Measurements from ENCODE around the gene UBE2G1.

The UBE2G1 gene

DNA sequence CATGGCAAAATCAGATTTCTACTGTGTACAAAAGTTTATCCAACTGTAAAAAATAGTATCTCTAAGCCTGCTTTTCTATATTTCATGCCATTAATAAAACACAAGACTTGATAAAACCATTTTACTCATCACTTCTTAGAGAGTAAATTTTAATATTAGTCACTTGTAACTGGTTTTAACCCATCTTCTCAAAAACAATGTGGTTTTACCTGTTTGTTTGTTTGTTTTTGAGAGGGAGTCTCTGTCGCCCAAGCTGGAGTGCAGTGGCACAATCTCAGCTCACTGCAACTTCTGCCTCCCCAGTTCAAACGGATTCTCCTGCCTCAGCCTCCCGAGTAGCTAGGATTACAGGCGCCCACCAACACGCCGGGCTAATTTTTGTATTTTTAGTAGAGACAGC lies 32.1 kb downstream of the UBE2G1 start:
- no peak overlapping the region for H3K4me3 ChIP-seq (ENCODE audit: low read length)
- DNase-seq (ENCODE audit: low read depth), result peak; percentile 44
- TF ChIP-seq, protein P1, sequence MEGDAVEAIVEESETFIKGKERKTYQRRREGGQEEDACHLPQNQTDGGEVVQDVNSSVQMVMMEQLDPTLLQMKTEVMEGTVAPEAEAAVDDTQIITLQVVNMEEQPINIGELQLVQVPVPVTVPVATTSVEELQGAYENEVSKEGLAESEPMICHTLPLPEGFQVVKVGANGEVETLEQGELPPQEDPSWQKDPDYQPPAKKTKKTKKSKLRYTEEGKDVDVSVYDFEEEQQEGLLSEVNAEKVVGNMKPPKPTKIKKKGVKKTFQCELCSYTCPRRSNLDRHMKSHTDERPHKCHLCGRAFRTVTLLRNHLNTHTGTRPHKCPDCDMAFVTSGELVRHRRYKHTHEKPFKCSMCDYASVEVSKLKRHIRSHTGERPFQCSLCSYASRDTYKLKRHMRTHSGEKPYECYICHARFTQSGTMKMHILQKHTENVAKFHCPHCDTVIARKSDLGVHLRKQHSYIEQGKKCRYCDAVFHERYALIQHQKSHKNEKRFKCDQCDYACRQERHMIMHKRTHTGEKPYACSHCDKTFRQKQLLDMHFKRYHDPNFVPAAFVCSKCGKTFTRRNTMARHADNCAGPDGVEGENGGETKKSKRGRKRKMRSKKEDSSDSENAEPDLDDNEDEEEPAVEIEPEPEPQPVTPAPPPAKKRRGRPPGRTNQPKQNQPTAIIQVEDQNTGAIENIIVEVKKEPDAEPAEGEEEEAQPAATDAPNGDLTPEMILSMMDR (IDR thresholded peaks at IDR 0.05; ENCODE audit: insufficient read depth, low read depth, low read length, missing control alignments), result no peak

DNA sequence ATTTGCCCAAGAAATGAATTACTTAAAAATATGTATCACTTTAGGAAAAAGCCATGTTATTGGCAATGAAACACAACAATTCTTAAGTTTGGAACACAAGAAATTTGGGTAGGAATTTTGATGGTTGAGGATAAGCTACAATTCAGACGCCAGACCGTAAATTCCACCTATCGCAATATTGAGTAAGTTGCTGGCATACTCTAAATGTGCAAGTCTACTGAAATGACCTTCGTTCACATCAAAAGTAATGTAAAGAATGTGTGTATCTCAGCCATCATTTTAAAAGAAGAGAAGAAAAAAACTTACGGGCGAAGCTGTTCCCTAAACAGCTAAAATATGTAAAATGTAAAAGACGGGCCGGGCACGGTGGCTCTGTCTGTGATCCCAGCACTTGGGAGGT lies 33.4 kb downstream of the UBE2G1 start:
- no peak overlapping the region for H3K4me3 ChIP-seq (ENCODE audit: low read length)
- TF ChIP-seq, protein P1 (IDR thresholded peaks at IDR 0.05; ENCODE audit: insufficient read depth, low read depth, low read length, missing control alignments), result no peak

DNA sequence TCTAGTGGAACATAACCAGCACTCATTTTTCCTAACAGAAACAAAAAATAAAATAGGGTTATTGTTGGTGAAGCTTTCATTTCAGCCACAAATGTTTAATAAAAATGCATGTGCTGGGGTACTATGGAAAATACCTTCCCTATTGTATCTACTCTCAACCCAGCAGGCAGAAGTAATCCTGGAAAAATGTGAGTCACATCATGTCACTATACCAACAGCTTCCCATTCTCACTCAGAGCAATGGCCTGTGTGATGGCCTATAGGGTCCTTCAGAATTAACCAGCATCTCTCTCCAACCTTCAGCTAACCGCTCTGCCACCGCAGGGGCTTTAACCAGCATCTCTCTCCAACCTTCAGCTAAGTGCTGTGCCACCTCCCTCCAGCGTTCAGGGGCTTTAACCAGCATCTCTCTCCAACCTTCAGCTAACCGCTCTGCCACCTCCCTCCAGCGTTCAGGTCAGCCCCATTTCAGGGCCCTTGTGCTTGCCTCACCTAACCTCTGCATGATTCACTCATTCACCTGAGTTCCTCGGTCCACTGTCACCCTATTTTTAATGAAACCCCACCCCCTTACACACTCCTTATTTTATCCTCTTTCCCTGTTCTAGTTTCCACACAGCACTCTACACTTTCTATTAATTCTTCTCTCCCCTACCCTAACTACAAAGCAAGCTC lies 34.0 kb downstream of the UBE2G1 start:
- TF ChIP-seq, protein P1 (IDR thresholded peaks at IDR 0.05; ENCODE audit: insufficient read depth, low read depth, low read length, missing control alignments), result no peak
- no peak overlapping the region for H3K4me3 ChIP-seq (ENCODE audit: low read length)
- DNase-seq (ENCODE audit: low read depth), result peak; percentile 65

More for the DNA sequence above, 33.4 kb downstream of the UBE2G1 start:
- no peak for DNase-seq (ENCODE audit: low read depth)

DNA sequence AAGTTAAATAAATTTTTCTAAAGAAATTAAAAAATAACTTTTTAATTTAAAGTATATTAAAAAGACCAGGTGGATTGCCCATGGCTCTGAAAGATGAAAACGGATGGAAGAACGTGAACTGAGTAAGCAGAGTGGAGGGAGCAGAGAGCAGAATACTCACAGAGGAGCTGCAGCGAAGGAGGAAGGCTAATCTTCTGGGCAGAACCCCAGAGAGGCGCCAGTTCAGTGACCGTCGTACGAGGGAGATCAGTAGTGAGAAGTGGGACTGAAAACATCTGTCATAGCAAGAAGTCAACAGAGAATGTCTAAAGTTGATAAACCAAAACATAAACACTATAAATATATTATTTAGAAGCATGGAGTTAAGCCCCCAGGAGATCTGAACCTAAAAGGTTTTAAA lies 34.9 kb downstream of the UBE2G1 start:
- no peak for DNase-seq (ENCODE audit: low read depth)
- H3K4me3 ChIP-seq (ENCODE audit: low read length), result no peak overlapping the region
- TF ChIP-seq, protein P1 (IDR thresholded peaks at IDR 0.05; ENCODE audit: insufficient read depth, low read depth, low read length, missing control alignments), result no peak

- H3K4me3 ChIP-seq (ENCODE audit: low read length), result no peak overlapping the region
- TF ChIP-seq, protein P1 (IDR thresholded peaks at IDR 0.05; ENCODE audit: insufficient read depth, low read depth, low read length, missing control alignments), result no peak
- peak; percentile 98 for DNase-seq (ENCODE audit: low read depth)
Measured at GRCh38 chr17:4329838-4330237, 36.6 kb downstream of the UBE2G1 start.

DNA sequence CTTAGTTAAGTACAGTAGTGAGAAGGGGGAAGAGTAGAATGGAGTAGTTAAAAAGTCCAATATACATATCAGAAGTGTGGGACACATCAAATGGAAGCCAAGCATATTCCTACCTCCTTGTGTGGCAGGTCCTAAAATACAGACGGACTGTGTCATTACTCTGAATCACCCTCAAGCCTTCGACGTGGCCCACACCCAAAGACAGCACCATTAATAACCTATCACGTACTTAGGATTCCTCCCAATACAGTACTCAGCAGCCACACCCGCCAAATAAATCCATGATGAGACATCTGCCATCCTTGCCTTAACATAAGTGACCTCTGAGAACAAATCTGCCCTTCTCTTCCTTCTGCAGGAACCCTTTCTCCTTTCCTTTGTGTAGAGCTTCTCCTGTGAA lies 38.9 kb downstream of the UBE2G1 start:
- no peak overlapping the region for H3K4me3 ChIP-seq (ENCODE audit: low read length)
- TF ChIP-seq, protein P1 (IDR thresholded peaks at IDR 0.05; ENCODE audit: insufficient read depth, low read depth, low read length, missing control alignments), result no peak
- peak; percentile 97 for DNase-seq (ENCODE audit: low read depth)

GRCh38 chr17:4326608-4327007 lies 39.9 kb downstream of the UBE2G1 start:
- peak; percentile 81 for DNase-seq (ENCODE audit: low read depth)
- TF ChIP-seq, protein P1 (IDR thresholded peaks at IDR 0.05; ENCODE audit: insufficient read depth, low read depth, low read length, missing control alignments), result no peak
- H3K4me3 ChIP-seq (ENCODE audit: low read length), result no peak overlapping the region

All from epithelial cell of esophagus (primary cell).